K562 (cell line): ENCODE results near the gene ERGIC1. TPM values are rescaled to one million over a fixed set of nuclear protein-coding genes. Genes with fewer than 3 reads are reported as not detected.

Source experiments
- ARNT ChIP-seq, 2 experiments: fragments of 450-650 bp; IDR thresholded peaks; 2 replicates each; pipeline ENCODE4 v1.6.1; 2016; ENCODE audit warnings: mild to moderate bottlenecking in 1 of 2
- DNMT1 ChIP-seq: fragments of 450-650 bp; IDR thresholded peaks from 2 replicates; pipeline ENCODE4 v1.6.1; 2016; ENCODE audit warnings: antibody characterized with exemption, mild to moderate bottlenecking
- ETS2 ChIP-seq: IDR thresholded peaks from 2 replicates; pipeline ENCODE4 v1.6.1; 2016; ENCODE audit warnings: borderline replicate concordance, missing genetic modification characterization, mild to moderate bottlenecking, moderate library complexity, missing compliant biosample characterization; ENCODE audit not compliant: poor library complexity, severe bottlenecking
- FOSL1 ChIP-seq: fragments of 200-800 bp; sonication (Bioruptor generic); conservative IDR thresholded peaks from 2 replicates; pipeline ENCODE4 v1.6.1; 2016; ENCODE audit warnings: missing genetic modification characterization, missing compliant biosample characterization
- GTF2E2 ChIP-seq: fragments of 200-800 bp; sonication (Bioruptor generic); IDR thresholded peaks from 2 replicates; pipeline ENCODE4 v1.6.1; 2016; ENCODE audit warnings: missing genetic modification characterization, missing compliant biosample characterization
- HLTF ChIP-seq: fragments of 450-650 bp; IDR thresholded peaks from 2 replicates; pipeline ENCODE4 v1.6.1; 2016
- MEIS2 ChIP-seq: fragments of 450-650 bp; IDR thresholded peaks from 2 replicates; pipeline ENCODE4 v1.6.1; 2014; ENCODE audit warnings: mild to moderate bottlenecking; ENCODE audit not compliant: partially characterized antibody
- NCOA6 ChIP-seq: fragments of 450-650 bp; IDR thresholded peaks from 2 replicates; pipeline ENCODE4 v1.6.1; 2017; ENCODE audit warnings: mild to moderate bottlenecking
- NFE2L1 ChIP-seq: fragments of 450-650 bp; IDR thresholded peaks from 2 replicates; pipeline ENCODE4 v1.6.1; 2016; ENCODE audit warnings: missing genetic modification characterization, low read depth, mild to moderate bottlenecking, missing compliant biosample characterization, moderate library complexity, borderline replicate concordance
- SMARCA5 ChIP-seq: fragments of 450-650 bp; IDR thresholded peaks from 2 replicates; pipeline ENCODE4 v1.6.1; 2016
- WHSC1 ChIP-seq: IDR thresholded peaks from one replicate; pipeline ENCODE4 v1.6.1; 2012; ENCODE audit warnings: low read length, control low read depth, inconsistent platforms
- YY1 ChIP-seq, 3 experiments: IDR thresholded peaks; 2 replicates each; pipeline ENCODE4 v1.6.1; 2011; ENCODE audit warnings: low read length in 2 of 3, mild to moderate bottlenecking in 2 of 3, moderate library complexity in 2 of 3, borderline replicate concordance in 1 of 3, control low read depth in 1 of 3, low read depth in 1 of 3; ENCODE audit not compliant: insufficient read depth in 3 of 3, insufficient replicate concordance in 2 of 3, control insufficient read depth in 1 of 3, insufficient read length in 1 of 3; ENCODE audit errors: extremely low read depth in 1 of 3
- ZNF551 ChIP-seq: fragments of 250-450 bp; sonication (Bioruptor Pico); IDR thresholded peaks from 2 replicates; pipeline ENCODE4 v1.5.0; 2021; ENCODE audit warnings: mild to moderate bottlenecking, moderate library complexity
- ZNF561 ChIP-seq: fragments of 450-650 bp; formaldehyde crosslinking; conservative IDR thresholded peaks from 2 replicates; pipeline ENCODE4 v1.4.0; 2020; ENCODE audit warnings: mild to moderate bottlenecking, moderate library complexity
- ZNF57 ChIP-seq: fragments of 450-650 bp; formaldehyde crosslinking; IDR thresholded peaks from 2 replicates; pipeline ENCODE4 v1.4.0; 2020; ENCODE audit warnings: mild to moderate bottlenecking, moderate library complexity
- polyA plus RNA-seq, 8 experiments: library from polyadenylated mRNA; depleted of rRNA in 4 of 8; stranded (reverse) in 5 of 8; unstranded in 3 of 8; fragments of >200 nt; fragmentation: Nextera tagmentation in 2 of 8; fragmentation: Illumina TruSeq in 1 of 8; extraction: Ambion mirVana in 2 of 8; extraction: Trizol in 1 of 8; gene quantifications; 2 replicates each; pipeline versions ENCODE4 v1.2.1 to v1.2.3, GENCODE V29; 2011 to 2014; ENCODE audit warnings: inconsistent platforms in 1 of 8, missing spikeins in 1 of 8
- total RNA-seq, 7 experiments: library from RNA; depleted of rRNA in 6 of 7; stranded (reverse); fragments of >200 nt in 6 of 7; fragmentation: Illumina TruSeq in 2 of 7; extraction: Trizol in 2 of 7; gene quantifications; 2 replicates each; pipeline versions ENCODE4 v1.2.1 to v1.2.3, GENCODE V29; 2011 to 2021; ENCODE audit warnings: low replicate concordance in 1 of 7
- TF ChIP-seq, protein P1 (sequence below): fragments of 250-450 bp; sonication (Bioruptor Pico); IDR thresholded peaks from 2 replicates; pipeline ENCODE4 v1.9.0; 2021; ENCODE audit warnings: mild to moderate bottlenecking, inconsistent platforms
- TF ChIP-seq, protein P2 (sequence below): sonication (generic); formaldehyde crosslinking; IDR thresholded peaks from 2 replicates; pipeline ENCODE4 v1.8.1; 2023; ENCODE audit warnings: missing genetic modification reagents, mild to moderate bottlenecking, borderline replicate concordance
- TF ChIP-seq, protein P3 (sequence below): sonication (generic); formaldehyde crosslinking; IDR thresholded peaks from 2 replicates; pipeline ENCODE4 v1.8.1; 2022; ENCODE audit warnings: missing genetic modification reagents
- TF ChIP-seq, protein P4 (sequence below): fragments of 450-650 bp; IDR thresholded peaks from 2 replicates; pipeline ENCODE4 v1.6.1; 2016; ENCODE audit warnings: low read depth, mild to moderate bottlenecking, moderate library complexity

The ERGIC1 gene
- total and polyA plus RNA-seq, 9 of the 15 experiments (the other 6 are each of a cell fraction or from before 2014, with no cell fraction given), result 5.5 to 68.4 (median 36.4) TPM

DNA sequence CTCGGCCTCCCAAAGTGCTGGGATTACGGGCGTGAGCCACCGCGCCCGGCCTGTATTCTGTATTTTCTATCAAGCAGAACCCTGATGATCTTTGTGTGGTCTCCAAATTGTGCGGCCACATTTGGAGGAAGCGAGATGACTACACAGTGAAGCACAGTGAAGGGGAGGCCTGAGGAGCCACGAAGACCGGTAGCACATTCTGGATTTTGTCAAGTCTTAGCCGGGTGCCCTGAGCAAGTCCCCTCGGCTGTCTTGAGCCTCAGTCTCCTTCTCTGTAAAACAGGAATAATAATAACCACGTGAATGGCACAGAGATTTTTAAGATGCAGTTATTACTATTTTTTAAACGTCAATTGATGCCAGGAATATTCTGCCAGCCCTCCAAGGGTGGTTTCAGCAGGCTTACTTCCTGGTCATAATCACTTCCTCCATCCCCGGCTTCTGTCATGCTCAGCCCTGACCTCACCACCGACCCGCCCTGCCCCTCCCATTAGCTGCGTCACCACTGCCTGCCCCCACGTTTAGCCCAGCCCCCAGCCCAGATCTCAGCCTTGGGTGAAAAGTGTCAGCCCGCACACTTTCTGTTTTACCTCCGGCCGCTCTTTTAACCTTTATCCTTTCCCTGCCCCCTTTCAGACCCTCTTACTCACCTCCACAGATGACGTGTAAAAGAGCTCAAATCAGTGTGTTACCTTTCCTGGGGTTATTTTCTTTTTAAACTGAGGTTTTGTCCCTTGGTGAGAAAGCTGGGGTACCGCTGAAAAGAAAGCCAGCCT lies 27.0 kb upstream of the ERGIC1 start (continued):
- 0 out of 2 replicates have a peak, but pooled peaks have one; percentile 20 for TF ChIP-seq ZNF561
- no peak for TF ChIP-seq WHSC1
- TF ChIP-seq NFE2L1 (tag), result no peak
- TF ChIP-seq, protein P1, sequence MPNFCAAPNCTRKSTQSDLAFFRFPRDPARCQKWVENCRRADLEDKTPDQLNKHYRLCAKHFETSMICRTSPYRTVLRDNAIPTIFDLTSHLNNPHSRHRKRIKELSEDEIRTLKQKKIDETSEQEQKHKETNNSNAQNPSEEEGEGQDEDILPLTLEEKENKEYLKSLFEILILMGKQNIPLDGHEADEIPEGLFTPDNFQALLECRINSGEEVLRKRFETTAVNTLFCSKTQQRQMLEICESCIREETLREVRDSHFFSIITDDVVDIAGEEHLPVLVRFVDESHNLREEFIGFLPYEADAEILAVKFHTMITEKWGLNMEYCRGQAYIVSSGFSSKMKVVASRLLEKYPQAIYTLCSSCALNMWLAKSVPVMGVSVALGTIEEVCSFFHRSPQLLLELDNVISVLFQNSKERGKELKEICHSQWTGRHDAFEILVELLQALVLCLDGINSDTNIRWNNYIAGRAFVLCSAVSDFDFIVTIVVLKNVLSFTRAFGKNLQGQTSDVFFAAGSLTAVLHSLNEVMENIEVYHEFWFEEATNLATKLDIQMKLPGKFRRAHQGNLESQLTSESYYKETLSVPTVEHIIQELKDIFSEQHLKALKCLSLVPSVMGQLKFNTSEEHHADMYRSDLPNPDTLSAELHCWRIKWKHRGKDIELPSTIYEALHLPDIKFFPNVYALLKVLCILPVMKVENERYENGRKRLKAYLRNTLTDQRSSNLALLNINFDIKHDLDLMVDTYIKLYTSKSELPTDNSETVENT (CRISPR knock-in tag), result no peak
- TF ChIP-seq, protein P2, sequence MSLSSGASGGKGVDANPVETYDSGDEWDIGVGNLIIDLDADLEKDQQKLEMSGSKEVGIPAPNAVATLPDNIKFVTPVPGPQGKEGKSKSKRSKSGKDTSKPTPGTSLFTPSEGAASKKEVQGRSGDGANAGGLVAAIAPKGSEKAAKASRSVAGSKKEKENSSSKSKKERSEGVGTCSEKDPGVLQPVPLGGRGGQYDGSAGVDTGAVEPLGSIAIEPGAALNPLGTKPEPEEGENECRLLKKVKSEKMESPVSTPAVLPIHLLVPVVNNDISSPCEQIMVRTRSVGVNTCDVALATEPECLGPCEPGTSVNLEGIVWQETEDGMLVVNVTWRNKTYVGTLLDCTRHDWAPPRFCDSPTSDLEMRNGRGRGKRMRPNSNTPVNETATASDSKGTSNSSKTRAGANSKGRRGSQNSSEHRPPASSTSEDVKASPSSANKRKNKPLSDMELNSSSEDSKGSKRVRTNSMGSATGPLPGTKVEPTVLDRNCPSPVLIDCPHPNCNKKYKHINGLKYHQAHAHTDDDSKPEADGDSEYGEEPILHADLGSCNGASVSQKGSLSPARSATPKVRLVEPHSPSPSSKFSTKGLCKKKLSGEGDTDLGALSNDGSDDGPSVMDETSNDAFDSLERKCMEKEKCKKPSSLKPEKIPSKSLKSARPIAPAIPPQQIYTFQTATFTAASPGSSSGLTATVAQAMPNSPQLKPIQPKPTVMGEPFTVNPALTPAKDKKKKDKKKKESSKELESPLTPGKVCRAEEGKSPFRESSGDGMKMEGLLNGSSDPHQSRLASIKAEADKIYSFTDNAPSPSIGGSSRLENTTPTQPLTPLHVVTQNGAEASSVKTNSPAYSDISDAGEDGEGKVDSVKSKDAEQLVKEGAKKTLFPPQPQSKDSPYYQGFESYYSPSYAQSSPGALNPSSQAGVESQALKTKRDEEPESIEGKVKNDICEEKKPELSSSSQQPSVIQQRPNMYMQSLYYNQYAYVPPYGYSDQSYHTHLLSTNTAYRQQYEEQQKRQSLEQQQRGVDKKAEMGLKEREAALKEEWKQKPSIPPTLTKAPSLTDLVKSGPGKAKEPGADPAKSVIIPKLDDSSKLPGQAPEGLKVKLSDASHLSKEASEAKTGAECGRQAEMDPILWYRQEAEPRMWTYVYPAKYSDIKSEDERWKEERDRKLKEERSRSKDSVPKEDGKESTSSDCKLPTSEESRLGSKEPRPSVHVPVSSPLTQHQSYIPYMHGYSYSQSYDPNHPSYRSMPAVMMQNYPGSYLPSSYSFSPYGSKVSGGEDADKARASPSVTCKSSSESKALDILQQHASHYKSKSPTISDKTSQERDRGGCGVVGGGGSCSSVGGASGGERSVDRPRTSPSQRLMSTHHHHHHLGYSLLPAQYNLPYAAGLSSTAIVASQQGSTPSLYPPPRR (CRISPR knock-in tag), result no peak
- TF ChIP-seq SMARCA5, result peak; percentile 32; the same call in 1 of the 2 replicates
- TF ChIP-seq ZNF57 (CRISPR knock-in tag), result no peak
- TF ChIP-seq, protein P3, sequence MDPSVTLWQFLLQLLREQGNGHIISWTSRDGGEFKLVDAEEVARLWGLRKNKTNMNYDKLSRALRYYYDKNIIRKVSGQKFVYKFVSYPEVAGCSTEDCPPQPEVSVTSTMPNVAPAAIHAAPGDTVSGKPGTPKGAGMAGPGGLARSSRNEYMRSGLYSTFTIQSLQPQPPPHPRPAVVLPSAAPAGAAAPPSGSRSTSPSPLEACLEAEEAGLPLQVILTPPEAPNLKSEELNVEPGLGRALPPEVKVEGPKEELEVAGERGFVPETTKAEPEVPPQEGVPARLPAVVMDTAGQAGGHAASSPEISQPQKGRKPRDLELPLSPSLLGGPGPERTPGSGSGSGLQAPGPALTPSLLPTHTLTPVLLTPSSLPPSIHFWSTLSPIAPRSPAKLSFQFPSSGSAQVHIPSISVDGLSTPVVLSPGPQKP (CRISPR knock-in tag), result no peak
- TF ChIP-seq HLTF, result no peak
- TF ChIP-seq YY1 (IDR thresholded peaks at IDR 0.05; ENCODE audit: borderline replicate concordance in 1 of 3, control insufficient read depth in 1 of 3, extremely low read depth in 1 of 3, insufficient read depth in 3 of 3, insufficient read length in 1 of 3, insufficient replicate concordance in 2 of 3, low read depth in 1 of 3, low read length in 2 of 3), result peak in 1 of 3 experiments; percentile 61
- TF ChIP-seq DNMT1, result no peak
- no peak for TF ChIP-seq ZNF551 (CRISPR knock-in tag)
- TF ChIP-seq, protein P4, sequence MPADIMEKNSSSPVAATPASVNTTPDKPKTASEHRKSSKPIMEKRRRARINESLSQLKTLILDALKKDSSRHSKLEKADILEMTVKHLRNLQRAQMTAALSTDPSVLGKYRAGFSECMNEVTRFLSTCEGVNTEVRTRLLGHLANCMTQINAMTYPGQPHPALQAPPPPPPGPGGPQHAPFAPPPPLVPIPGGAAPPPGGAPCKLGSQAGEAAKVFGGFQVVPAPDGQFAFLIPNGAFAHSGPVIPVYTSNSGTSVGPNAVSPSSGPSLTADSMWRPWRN, result no peak
- no peak for TF ChIP-seq NCOA6
- no peak for TF ChIP-seq GTF2E2 (tag)
- TF ChIP-seq ETS2, result no peak
- peak; percentile 31 for TF ChIP-seq MEIS2
- TF ChIP-seq ARNT (IDR thresholded peaks at IDR 0.05), result 0 out of 4 replicates have a peak, but pooled peaks of 1 of the 2 experiments have one; percentile 38
- TF ChIP-seq FOSL1 (tag), result peak; percentile 33
